LNCaP clone FGC (cell line): ENCODE results near the gene ZNF18.
A peak's percentile ranks its signal among the peaks of the same experiment; 100 is the strongest.

Source experiments
- DNase-seq: peaks from one replicate; pipeline ENCODE4 v3.0.0-alpha.2; 2011; ENCODE audit warnings: low read depth
- H3K4me3 ChIP-seq: 2 replicates; pipeline ENCODE4 v1.5.1; 2011; ENCODE audit warnings: mild to moderate bottlenecking, low read depth, low read length, control low read depth
- TF ChIP-seq, protein P1 (sequence below): IDR thresholded peaks from 2 replicates; pipeline ENCODE4 v1.5.1; 2012; ENCODE audit warnings: mild to moderate bottlenecking; ENCODE audit not compliant: control insufficient read depth, insufficient read depth; ENCODE audit errors: extremely low read depth

ZNF18 gene

DNA sequence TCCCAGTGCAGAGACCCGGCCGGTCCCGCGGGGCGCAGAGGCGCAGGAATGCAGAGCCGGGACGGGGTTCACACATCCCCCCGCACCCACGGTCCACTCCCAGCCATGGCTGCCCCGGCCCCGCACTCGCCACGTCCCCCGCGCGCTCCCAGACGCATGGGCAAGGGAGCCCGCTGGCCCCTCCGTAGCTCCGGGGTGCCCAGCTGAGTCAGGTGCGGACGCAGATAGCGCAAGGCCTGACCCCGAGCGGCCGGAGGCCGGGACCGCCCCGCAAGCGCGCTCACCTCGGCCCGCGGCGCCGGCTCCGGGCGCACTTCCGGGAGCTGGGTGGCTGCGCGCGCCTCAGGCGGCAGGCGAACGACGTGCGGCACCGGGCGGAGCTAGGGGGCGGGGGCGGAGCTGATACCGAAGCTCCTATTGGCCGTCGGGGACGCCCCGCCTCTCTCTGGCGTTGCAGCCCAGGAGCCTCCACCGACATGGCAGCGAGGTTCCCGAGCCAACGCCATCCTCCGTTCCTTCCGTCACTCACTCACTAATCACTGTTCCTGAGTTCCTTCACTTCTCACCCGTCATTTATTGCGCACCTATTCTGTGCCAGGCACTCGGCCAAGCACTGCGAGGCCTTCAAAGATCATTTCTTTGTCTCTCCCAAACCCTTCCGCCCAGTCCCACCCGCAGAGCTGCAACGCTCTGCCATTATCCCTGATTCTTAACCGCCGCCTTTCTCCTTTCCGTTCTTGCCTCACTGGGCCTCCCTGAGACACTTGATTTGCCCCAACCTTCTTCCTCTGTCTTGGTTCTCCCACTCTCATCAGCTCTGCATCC, at the start of gene ZNF18:
ZNF18 (minus strand) TSS at position 329 of the 825 bp plus-strand sequence. CDS start 4,646 bp downstream, outside the sequence.
- H3K4me3 ChIP-seq, result peak within 1 kb of the TSS; percentile 96
- TF ChIP-seq, protein P1, sequence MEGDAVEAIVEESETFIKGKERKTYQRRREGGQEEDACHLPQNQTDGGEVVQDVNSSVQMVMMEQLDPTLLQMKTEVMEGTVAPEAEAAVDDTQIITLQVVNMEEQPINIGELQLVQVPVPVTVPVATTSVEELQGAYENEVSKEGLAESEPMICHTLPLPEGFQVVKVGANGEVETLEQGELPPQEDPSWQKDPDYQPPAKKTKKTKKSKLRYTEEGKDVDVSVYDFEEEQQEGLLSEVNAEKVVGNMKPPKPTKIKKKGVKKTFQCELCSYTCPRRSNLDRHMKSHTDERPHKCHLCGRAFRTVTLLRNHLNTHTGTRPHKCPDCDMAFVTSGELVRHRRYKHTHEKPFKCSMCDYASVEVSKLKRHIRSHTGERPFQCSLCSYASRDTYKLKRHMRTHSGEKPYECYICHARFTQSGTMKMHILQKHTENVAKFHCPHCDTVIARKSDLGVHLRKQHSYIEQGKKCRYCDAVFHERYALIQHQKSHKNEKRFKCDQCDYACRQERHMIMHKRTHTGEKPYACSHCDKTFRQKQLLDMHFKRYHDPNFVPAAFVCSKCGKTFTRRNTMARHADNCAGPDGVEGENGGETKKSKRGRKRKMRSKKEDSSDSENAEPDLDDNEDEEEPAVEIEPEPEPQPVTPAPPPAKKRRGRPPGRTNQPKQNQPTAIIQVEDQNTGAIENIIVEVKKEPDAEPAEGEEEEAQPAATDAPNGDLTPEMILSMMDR, result no peak
- DNase-seq, result peak; percentile 75

DNA sequence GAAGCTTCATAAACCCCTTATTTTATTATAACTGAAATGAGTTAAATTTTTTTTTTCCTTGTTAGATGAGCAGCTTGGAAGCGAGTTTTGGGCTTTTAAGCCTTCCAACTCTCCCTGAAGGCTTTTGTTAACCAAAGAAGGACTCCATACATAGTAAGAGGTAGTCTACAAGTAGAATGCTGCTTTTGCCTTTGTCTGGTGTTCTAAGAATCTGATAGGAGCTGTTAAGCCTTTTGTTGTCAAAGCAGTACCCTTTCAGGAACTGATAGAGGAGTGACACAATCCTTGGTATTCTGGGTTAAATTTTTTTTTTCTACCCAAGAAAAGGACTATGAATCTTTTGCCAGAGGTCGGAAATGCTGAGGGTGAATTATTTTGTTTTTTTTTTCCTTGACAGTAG, 49.5 kb upstream of the ZNF18 start:
- TF ChIP-seq, protein P1, result no peak
- DNase-seq, result no peak
- H3K4me3 ChIP-seq, result no peak overlapping the region

- TF ChIP-seq, protein P1, result no peak
- no peak for DNase-seq
- H3K4me3 ChIP-seq, result no peak overlapping the region
Observed at GRCh38 chr17:12043702-12044101, 46.4 kb upstream of the ZNF18 start.

DNA sequence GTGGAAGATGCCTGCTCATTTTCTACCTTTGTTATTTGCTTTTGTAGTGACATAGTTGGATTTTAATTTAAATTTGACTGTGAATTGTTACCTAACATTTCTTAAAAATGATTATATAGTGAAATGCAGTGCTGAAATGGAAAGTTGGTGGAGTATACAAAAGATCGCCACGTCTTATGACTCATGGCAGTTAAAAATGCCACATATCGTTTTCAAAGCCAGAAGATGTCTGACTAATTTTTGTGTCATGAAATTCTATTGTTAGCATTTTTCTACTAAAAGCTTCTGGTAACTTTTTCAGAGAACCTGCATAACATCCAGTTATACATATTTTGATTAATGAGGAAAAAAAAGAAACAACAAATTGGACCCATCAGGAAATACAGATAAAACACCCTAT, 44.0 kb upstream of the ZNF18 start:
- H3K4me3 ChIP-seq, result no peak overlapping the region
- TF ChIP-seq, protein P1, result no peak
- DNase-seq, result no peak

DNA sequence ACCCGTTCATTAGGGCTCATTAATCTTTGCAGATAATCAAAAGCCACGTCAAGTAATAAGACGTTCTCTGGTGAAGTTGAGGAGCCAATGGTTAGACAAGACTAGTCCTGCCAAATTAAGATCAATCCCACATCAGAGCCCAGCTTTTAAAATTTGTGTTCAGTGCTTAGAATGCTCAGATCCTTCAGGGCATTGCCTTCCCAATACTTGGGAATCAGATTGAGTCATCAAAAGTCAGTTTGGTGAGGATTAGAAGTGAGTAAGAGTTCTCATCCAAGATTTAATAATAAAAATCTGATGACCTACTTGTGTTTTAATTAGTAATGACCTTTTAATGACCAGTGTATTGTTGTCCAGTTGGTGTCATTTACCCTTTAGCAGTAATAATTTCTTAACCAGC, 43.2 kb upstream of the ZNF18 start:
- H3K4me3 ChIP-seq, result no peak overlapping the region
- TF ChIP-seq, protein P1, result no peak
- DNase-seq, result no peak

- peak; percentile 18 for DNase-seq
- no peak overlapping the region for H3K4me3 ChIP-seq
- TF ChIP-seq, protein P1, result no peak
Observed at GRCh38 chr17:12037970-12038369, 40.7 kb upstream of the ZNF18 start.

GRCh38 chr17:12035673-12036072, 38.4 kb upstream of the ZNF18 start:
- DNase-seq, result peak; percentile 45
- TF ChIP-seq, protein P1, result no peak

More at GRCh38 chr17:12035673-12036072, 38.4 kb upstream of the ZNF18 start:
- no peak overlapping the region for H3K4me3 ChIP-seq
